Vagina (tissue), 2 donors: Measurements from ENCODE around the gene PRSS1. TPM values are rescaled to one million over a fixed set of nuclear protein-coding genes. Genes with fewer than 3 reads are reported as not detected.

ENCODE experiments used
- DNase-seq, 2 donors: peaks; one replicate each; pipeline ENCODE4 v3.0.0-alpha.2; 2017; ENCODE audit errors: extremely low spot score in 2 of 2
- H3K27ac ChIP-seq: fragments of 200-600 bp; sonication (generic); one replicate; pipeline ENCODE4 v1.5.1; 2019
- H3K27me3 ChIP-seq: fragments of 200-600 bp; sonication (generic); one replicate; pipeline ENCODE4 v1.5.1; 2019
- H3K36me3 ChIP-seq, 2 donors: fragments of 200-600 bp; sonication (generic); one replicate each; pipeline ENCODE4 v1.5.1; 2017 to 2019
- H3K4me1 ChIP-seq: fragments of 200-600 bp; sonication (generic); one replicate; pipeline ENCODE4 v1.5.1; 2019
- H3K4me3 ChIP-seq, 2 donors: fragments of 200-600 bp; sonication (generic); 1 replicate in 1 of 2; 2 replicates in 1 of 2; pipeline ENCODE4 v1.5.1; 2016 to 2019
- H3K9me3 ChIP-seq: fragments of 200-600 bp; sonication (generic); one replicate; pipeline ENCODE4 v1.5.1; 2019
- CTCF ChIP-seq, 3 experiments: fragments of 450-650 bp in 2 of 3; fragments of 200-600 bp in 1 of 3; sonication (generic) in 1 of 3; IDR thresholded peaks; one replicate each; pipeline ENCODE4 v1.5.1; 2017 to 2019; ENCODE audit warnings: antibody characterized with exemption in 3 of 3, mild to moderate bottlenecking in 2 of 3, moderate library complexity in 2 of 3
- POLR2A ChIP-seq, 2 donors: fragments of 450-650 bp; IDR thresholded peaks; one replicate each; pipeline ENCODE4 v1.6.1; 2017; ENCODE audit warnings: antibody characterized with exemption in 2 of 2, mild to moderate bottlenecking in 2 of 2, moderate library complexity in 2 of 2
- POLR2AphosphoS5 ChIP-seq, 2 donors: sonication (generic); formaldehyde crosslinking; IDR thresholded peaks; one replicate each; pipeline ENCODE4 v1.9.0; 2017; ENCODE audit warnings: antibody characterized with exemption in 2 of 2, mild to moderate bottlenecking in 2 of 2, low read depth in 1 of 2; ENCODE audit not compliant: insufficient read depth in 1 of 2
- intact Hi-C: fragments of 100-400 bp; cut with DNase I; formaldehyde crosslinking; loops from one replicate; pipeline ENCODE4 v1.15.1; 2023
- total RNA-seq: library from RNA; depleted of rRNA; stranded (reverse); fragments of >200 nt; gene quantifications from one replicate; pipeline ENCODE4 v1.2.3, GENCODE V29; 2016

PRSS1 gene
- total RNA-seq, 1 donor from 2014 or later = not detected

- Histone ChIP-seq H3K9me3 (no peaks in the 10 kb centered on the region), H3K27me3 (no peaks in the 10 kb centered on the region), H3K36me3 (no peaks in the 10 kb centered on the region), H3K4me1 (no peaks in the 10 kb centered on the region), H3K27ac (no peak overlapping the region), H3K4me3 (no peak overlapping the region)
- no peak for DNase-seq
- TF ChIP-seq POLR2AphosphoS5 (IDR thresholded peaks at IDR 0.05; ENCODE audit: insufficient read depth in 1 of 2, low read depth in 1 of 2) (no peak), CTCF (IDR thresholded peaks at IDR 0.05) (no peak), POLR2A (IDR thresholded peaks at IDR 0.05) (no peak)
- intact Hi-C loops = no loop called here
These were observed 37.3 kb upstream of the PRSS1 start for GRCh38 chr7:142711746-142712616.

- no peaks in the 10 kb centered on the region for H3K4me1 ChIP-seq
- intact Hi-C loops = no loop called here
These were observed 36.7 kb upstream of the PRSS1 start for GRCh38 chr7:142712617-142712957.

GRCh38 chr7:142714375-142714774 is 34.9 kb upstream of the PRSS1 start:
- no peaks in the 10 kb centered on the region for H3K36me3 ChIP-seq
- no peaks in the 10 kb centered on the region for H3K9me3 ChIP-seq
- H3K4me1 ChIP-seq = no peaks in the 10 kb centered on the region
- H3K27me3 ChIP-seq = no peaks in the 10 kb centered on the region
- DNase-seq = no peak
- TF ChIP-seq POLR2AphosphoS5 (IDR thresholded peaks at IDR 0.05; ENCODE audit: insufficient read depth in 1 of 2, low read depth in 1 of 2) = no peak
- no peak for TF ChIP-seq POLR2A (IDR thresholded peaks at IDR 0.05)
- no peak for TF ChIP-seq CTCF (IDR thresholded peaks at IDR 0.05)
- intact Hi-C loops = no loop called here
- no peak overlapping the region for H3K27ac ChIP-seq
- no peak overlapping the region for H3K4me3 ChIP-seq

More at GRCh38 chr7:142712617-142712957, 36.7 kb upstream of the PRSS1 start:
- Histone ChIP-seq H3K27ac (no peak overlapping the region), H3K9me3 (no peaks in the 10 kb centered on the region), H3K36me3 (no peaks in the 10 kb centered on the region), H3K4me3 (no peak overlapping the region), H3K27me3 (no peaks in the 10 kb centered on the region)
- no peak for DNase-seq
- TF ChIP-seq CTCF (IDR thresholded peaks at IDR 0.05) = no peak
- TF ChIP-seq POLR2A (IDR thresholded peaks at IDR 0.05) = no peak
- TF ChIP-seq POLR2AphosphoS5 (IDR thresholded peaks at IDR 0.05; ENCODE audit: insufficient read depth in 1 of 2, low read depth in 1 of 2) = no peak

GRCh38 chr7:142716596-142716995 is 32.7 kb upstream of the PRSS1 start:
- TF ChIP-seq POLR2A (IDR thresholded peaks at IDR 0.05) = no peak
- no peak for TF ChIP-seq POLR2AphosphoS5 (IDR thresholded peaks at IDR 0.05; ENCODE audit: insufficient read depth in 1 of 2, low read depth in 1 of 2)
- no peak for TF ChIP-seq CTCF (IDR thresholded peaks at IDR 0.05)
- no peak for DNase-seq
- Histone ChIP-seq H3K36me3 (no peaks in the 10 kb centered on the region), H3K4me1 (no peaks in the 10 kb centered on the region), H3K27me3 (no peaks in the 10 kb centered on the region), H3K9me3 (no peaks in the 10 kb centered on the region), H3K4me3 (no peak overlapping the region), H3K27ac (no peak overlapping the region)
- intact Hi-C loops = no loop called here

GRCh38 chr7:142717453-142717852 is 31.8 kb upstream of the PRSS1 start:
- no peaks in the 10 kb centered on the region for H3K36me3 ChIP-seq
- no peak overlapping the region for H3K4me3 ChIP-seq
- DNase-seq = no peak
- TF ChIP-seq CTCF (IDR thresholded peaks at IDR 0.05) = no peak
- TF ChIP-seq POLR2A (IDR thresholded peaks at IDR 0.05) = no peak
- no peak for TF ChIP-seq POLR2AphosphoS5 (IDR thresholded peaks at IDR 0.05; ENCODE audit: insufficient read depth in 1 of 2, low read depth in 1 of 2)
- no peaks in the 10 kb centered on the region for H3K27me3 ChIP-seq
- no peak overlapping the region for H3K27ac ChIP-seq
- intact Hi-C loops = no loop called here
- H3K4me1 ChIP-seq = no peaks in the 10 kb centered on the region
- H3K9me3 ChIP-seq = no peaks in the 10 kb centered on the region
